Kidney tubule cell (primary cell): ENCODE data around the gene GLG1.
"Not testable (repeated sequence)": the region's sequence is repeated elsewhere in the genome, so short reads cannot be mapped to it uniquely, and the experiment has no call there.

Experiments
- DNase-seq: peaks from one replicate; pipeline ENCODE4 v3.0.0-alpha.2; 2018; ENCODE audit warnings: low spot score

The GLG1 gene

DNA sequence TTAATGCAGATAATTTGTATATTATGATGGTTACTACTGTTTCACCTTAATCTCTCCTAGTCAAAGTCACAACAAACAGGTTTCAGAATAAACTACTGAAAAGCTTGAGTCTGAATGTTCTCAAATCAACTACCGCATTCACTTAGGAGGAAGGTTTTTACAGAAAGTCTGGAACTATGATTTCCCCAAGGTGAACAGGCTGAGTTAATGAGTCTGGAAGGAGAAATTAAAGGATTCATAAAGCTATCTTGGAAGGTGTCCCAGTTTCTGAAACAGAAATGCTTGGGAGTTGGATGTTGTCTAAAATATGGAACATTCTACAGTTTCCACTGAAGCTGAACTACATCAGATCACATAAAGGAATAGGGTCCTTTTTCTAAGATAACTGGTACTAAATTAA is 69.2 kb downstream of the GLG1 start:
- DNase-seq, result not testable (repeated sequence)

DNA sequence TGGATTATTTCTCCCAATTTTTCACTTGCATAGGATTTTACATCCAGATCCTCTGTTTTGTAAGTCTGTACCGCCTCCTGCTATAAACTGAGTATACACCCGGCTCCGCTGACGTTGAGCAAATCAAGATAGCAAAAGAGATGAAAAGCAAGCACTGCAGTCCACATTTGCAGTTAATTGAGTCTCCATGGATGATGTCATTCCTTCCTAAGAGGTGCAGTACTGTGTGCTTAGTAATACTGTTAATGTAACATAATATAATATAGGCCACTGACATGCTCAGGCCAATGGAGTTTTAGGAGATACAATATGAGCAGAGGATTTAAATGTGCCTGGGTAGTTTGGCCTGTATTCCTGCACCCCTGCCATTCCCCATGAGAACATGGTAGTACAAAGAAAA is 72.3 kb downstream of the GLG1 start:
- DNase-seq, result peak; percentile 18

GRCh38 chr16:74524926-74525325 is 82.0 kb downstream of the GLG1 start:
- DNase-seq, result no peak

- DNase-seq, result no peak
These were observed 82.8 kb downstream of the GLG1 start for GRCh38 chr16:74524117-74524516.

GRCh38 chr16:74523706-74524105 is 83.2 kb downstream of the GLG1 start:
- DNase-seq, result not testable (repeated sequence)

DNA sequence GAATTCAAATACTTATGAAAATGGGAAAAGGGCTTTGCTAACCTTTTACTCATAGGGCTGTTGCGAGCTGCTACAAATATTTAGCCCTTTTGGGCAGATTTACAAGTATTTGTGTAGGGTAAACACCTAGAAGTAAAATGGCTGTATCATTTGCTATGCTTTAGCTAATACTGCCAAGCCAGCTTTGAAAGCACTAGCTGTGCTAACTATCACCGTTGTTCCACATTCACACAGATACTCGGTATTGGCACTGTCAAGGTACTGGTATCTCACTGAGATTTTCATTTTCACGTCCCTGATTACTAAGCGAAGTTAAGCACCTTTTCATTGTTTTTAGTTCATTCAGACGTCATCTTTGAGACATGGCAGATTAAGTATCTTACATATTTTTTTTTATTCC is 84.8 kb downstream of the GLG1 start:
- DNase-seq, result no peak

GRCh38 chr16:74521691-74522090 is 85.2 kb downstream of the GLG1 start:
- peak; percentile 80 for DNase-seq

GRCh38 chr16:74518934-74519333 is 88.0 kb downstream of the GLG1 start:
- not testable (repeated sequence) for DNase-seq

DNA sequence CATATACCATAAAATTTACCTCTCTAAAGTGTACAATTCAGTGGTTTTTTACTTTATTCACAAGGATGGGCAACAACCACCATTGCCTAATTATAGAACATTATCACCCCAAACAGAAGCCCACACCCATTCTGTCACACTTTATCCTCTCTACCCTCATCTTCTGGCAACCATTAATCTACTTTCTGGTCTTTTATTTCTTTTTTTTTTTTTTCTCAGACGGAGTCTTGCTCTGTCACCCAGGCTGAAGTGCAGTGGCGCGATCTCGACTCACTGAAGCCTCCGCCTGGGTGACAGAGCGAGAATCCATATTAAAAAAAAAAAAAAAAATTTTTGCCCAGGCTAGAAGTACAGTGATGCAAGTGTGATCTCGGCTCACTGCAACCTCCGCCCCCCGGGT is 95.0 kb downstream of the GLG1 start:
- DNase-seq, result no peak

GRCh38 chr16:74505011-74505410 is 101.9 kb downstream of the GLG1 start:
- DNase-seq, result no peak

DNA sequence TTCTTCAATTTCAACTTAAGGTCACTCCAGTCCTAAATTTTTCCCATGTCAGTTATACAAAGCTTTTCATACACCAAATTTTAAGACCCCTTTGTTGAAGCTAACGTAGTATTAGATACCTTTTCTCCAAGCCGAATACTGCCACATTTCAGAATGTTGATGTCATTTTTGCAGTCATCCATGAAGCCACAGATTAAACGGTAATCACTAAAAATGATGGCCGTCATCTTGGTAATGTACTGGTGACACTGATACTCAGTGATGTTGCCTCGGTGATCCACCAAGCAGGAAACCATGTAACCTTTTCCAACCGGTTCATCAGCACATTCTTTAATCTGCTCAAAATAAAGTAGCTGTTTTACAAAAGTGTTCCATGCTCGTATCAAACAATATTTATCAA is 103.5 kb downstream of the GLG1 start:
- peak; percentile 78 for DNase-seq

DNA sequence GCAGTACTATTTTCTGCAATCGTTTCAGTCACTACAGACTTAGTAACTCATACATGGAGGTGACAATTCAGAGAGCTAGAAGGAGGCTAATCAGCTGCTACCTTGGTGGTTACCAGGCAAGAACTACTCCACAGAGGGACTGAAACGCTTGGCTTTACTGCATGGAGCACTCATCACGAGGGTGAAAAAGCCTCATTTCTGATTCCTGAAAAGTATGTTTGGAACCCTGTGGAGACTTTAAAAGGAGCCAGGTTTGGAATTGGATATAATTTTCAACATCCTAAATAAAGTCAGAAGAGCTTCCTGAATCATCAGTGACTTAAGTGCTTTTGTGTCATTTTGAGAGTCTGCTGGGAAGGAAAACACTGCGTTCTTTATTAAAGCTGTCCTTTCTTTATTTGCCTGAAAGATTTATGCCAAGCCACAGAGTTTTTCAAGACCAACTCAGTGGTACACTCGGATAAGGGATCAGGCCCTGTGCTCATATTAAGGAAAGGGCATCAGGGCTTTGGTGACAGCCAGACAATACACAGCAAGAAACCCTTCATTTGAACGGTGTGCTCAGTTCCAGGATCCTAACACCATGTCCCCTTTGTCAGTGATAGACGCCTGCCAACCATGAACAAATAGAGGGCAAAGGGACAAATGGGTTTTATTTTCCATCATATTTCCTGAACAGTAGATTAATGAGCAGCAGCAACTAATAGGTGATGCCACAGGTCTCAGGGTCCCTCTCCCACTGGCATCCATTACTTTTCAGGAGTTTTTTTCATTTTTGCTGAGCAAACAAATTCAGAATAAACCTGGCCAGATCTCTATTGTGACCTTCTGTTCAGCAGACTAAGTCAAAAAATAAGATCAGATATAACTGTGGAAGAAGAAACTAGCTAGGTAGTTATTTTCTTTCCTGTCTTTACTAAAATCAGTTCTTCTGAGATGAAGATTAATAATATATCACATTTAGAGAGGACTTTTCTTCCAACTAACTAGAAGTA is 105.1 kb downstream of the GLG1 start:
- DNase-seq, result no peak

GRCh38 chr16:74500907-74501306 is 106.0 kb downstream of the GLG1 start:
- no peak for DNase-seq

- no peak for DNase-seq
These were observed 107.8 kb downstream of the GLG1 start for GRCh38 chr16:74499114-74499513.

DNA sequence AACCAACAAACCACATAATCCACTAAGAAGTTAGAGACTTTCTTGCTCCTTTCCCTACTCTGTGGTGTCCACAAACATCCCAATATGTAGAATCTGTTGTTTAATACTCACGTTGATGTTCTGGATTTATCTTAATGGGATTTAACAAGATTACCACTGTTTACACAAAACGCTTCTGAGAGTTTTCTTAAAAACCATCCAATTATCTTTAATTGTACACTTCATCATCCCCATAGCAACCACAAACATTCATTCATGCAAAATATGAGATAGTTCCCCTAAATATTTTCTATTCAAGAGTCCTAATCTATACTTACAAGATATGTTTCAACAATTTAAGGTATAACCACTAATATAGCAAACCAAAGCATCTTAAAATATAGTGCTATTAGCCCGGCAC is 109.2 kb downstream of the GLG1 start:
- no peak for DNase-seq

- DNase-seq, result no peak
These were observed 110.9 kb downstream of the GLG1 start for GRCh38 chr16:74496054-74496453.

GRCh38 chr16:74492976-74493375 is 113.9 kb downstream of the GLG1 start:
- DNase-seq, result no peak

- DNase-seq, result no peak
These were observed 119.0 kb downstream of the GLG1 start for GRCh38 chr16:74487634-74488495.

GRCh38 chr16:74485916-74486315 is 121.0 kb downstream of the GLG1 start:
- no peak for DNase-seq

- peak; percentile 74 for DNase-seq
These were observed 126.5 kb downstream of the GLG1 start for GRCh38 chr16:74480150-74481029.

DNA sequence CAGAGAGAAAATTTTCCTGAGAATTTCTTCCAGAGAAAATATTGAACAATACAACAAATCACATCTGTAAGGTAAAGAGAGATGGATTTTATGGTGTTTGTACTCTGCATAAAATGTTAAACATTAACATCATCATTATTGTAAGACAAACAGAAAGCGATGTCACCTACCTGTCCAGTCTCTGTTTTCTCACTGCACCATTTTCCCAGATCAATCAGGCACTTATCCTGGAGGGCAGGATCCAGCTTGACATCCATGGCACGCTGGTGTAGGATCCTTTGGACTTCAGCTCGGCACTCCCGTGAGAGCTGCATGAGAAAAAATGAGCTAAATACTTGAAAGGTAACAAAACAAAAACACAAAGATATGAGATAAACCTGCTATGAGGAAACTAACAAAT is 129.7 kb downstream of the GLG1 start:
- no peak for DNase-seq

- no peak for DNase-seq
These were observed 132.5 kb downstream of the GLG1 start for GRCh38 chr16:74474416-74474815.
